Astrocyte of the spinal cord (primary cell): ENCODE measurements around the gene MTFP1.
A peak's percentile ranks its signal among the peaks of the same experiment; 100 is the strongest.

Experiments
- DNase-seq: peaks from one replicate; pipeline ENCODE4 v3.0.0; 2011; ENCODE audit warnings: low read depth, low spot score
- H3K4me3 ChIP-seq: 2 replicates; pipeline ENCODE4 v1.5.1; 2011; ENCODE audit warnings: low read depth, mild to moderate bottlenecking, low read length, moderate library complexity
- CTCF ChIP-seq: IDR thresholded peaks from 2 replicates; pipeline ENCODE4 v1.5.1; 2012; ENCODE audit warnings: low read depth, mild to moderate bottlenecking, low read length, inconsistent platforms
- in situ Hi-C: cut with HindIII; loops from 2 replicates; pipeline ENCODE4 v1.10.0; 2017; ENCODE audit warnings: low sequenced_read_pairs

The MTFP1 gene

GRCh38 chr22:30426388-30427353 lies 1.1 kb downstream of the MTFP1 start:
- DNase-seq = peak; percentile 78
- TF ChIP-seq CTCF = peak; percentile 79
- in situ Hi-C loops = no loop called here
- peak overlapping the region; percentile 60 for H3K4me3 ChIP-seq

- TF ChIP-seq CTCF = no peak
- H3K4me3 ChIP-seq = no peak overlapping the region
- in situ Hi-C loops = no loop called here
- no peak for DNase-seq
Observed at GRCh38 chr22:30427871-30428270, 2.3 kb downstream of the MTFP1 start.

- no peak overlapping the region for H3K4me3 ChIP-seq
- DNase-seq = no peak
- in situ Hi-C loops = no loop called here
- no peak for TF ChIP-seq CTCF
Observed at GRCh38 chr22:30429887-30430286, 4.3 kb downstream of the MTFP1 start.

- H3K4me3 ChIP-seq = no peak overlapping the region
- no peak for DNase-seq
- in situ Hi-C loops = no loop called here
- TF ChIP-seq CTCF = peak; percentile 7
Observed at GRCh38 chr22:30430933-30431332, 5.4 kb downstream of the MTFP1 start.

DNA sequence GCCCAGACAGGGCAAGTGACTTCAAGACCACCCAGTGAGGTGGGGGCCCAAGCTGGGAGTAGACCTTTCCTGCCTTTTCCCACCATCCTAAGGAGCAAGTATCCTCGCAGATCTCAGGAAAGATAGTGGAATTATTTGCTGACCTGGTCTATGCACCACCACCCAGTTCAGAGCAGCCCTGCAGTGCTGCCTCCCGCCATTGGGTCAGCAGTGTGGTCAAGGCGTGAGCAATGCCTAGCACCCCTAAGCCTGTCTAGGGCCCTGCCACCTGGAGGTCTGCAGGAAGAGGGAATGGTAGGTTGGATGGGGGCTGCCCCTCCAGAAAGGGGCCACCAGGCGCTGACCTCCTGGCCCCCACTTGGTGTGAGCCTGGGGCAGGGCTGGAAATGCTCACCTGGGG lies 6.5 kb downstream of the MTFP1 start:
- no peak for TF ChIP-seq CTCF
- H3K4me3 ChIP-seq = no peak overlapping the region
- in situ Hi-C loops = no loop called here
- DNase-seq = no peak

- TF ChIP-seq CTCF = no peak
- DNase-seq = no peak
- no peak overlapping the region for H3K4me3 ChIP-seq
- in situ Hi-C loops = no loop called here
Observed at GRCh38 chr22:30432520-30432919, 7.0 kb downstream of the MTFP1 start.
